GM19328 (cell line): ENCODE measurements around the gene RLN3.

Experiments used
- ATAC-seq: cut with Tn5 transposase; IDR thresholded peaks from one replicate; pipeline ENCODE4 v1.9.1; 2021; ENCODE audit warnings: mild to moderate bottlenecking, moderate library complexity; ENCODE audit not compliant: unreplicated experiment

RLN3 gene

DNA sequence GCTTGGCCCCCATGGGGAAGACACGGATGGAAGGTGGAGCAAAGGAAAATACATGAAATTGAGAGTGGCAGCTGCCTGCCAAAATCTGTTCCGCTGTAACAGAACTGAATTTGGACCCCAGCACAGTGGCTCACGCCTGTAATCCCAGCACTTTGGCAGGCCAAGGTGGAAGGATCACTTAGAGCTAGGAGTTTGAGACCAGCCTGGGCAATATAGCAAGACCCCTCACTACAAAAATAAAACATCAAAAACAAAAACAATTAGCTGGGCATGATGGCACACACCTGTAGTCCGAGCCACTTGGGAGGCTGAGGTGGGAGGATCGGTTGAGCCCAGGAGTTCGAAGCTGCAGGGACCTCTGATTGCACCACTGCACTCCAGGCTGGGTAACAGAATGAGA lies 24.5 kb downstream of the RLN3 start:
- no peak for ATAC-seq

DNA sequence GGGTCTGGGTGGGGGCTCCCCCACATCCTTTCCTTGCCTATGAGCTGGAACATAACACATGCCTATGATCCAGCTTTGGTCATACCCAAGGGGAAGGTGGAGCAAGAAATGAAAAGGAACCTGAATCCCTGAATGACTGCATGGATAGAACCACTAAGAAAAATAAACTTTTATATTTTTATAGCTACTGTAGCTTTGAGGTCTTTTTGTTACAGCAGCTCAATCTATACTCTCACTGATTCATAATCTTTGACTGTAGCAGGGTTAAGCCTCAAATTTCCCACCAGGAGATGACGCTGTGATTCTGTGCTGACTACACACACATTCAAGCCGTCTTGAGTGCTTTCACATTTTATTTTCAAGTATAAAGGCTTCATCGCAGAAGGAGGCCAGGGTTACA lies 25.1 kb downstream of the RLN3 start:
- ATAC-seq, result no peak

DNA sequence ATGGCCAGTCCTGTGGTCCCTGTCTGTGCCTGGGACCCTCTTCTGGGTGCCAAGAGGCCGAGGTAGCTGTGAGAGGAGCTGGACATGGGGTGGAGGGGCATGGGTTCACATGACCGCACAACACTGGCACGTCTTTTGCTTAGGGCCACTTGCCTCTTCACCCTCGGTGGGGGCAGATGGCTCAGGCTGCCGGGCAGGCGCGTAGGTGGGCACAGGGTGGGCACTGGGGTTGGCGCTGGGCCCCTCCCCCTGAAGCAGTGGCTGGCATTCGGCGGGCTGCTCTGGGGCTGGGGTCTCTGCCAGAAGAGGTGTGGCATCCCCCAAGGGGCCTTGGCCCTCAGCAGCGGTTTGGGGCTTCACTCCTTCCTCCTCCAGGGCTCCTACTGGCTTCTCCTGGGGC lies 25.6 kb downstream of the RLN3 start:
- ATAC-seq, result no peak

DNA sequence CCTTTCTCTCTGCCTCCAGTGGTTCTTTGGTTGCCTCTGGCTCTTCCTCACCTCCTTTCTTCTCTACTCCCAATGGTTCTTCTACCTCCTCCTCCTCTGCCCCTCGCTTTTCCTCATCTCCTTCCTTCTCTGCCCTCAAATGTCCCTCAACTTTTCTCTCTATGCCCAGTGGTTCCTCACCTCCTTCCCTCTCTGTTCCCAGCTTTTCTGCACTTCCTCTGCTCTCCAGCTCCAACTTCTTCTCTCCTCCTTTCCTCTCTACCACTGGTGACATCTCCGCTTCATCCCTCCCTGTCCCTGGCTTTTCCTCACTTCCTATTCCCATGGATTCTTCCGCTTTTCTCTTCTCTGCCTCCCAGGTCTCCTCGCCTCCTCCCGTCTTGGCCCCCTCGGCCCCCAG lies 26.2 kb downstream of the RLN3 start:
- no peak for ATAC-seq

DNA sequence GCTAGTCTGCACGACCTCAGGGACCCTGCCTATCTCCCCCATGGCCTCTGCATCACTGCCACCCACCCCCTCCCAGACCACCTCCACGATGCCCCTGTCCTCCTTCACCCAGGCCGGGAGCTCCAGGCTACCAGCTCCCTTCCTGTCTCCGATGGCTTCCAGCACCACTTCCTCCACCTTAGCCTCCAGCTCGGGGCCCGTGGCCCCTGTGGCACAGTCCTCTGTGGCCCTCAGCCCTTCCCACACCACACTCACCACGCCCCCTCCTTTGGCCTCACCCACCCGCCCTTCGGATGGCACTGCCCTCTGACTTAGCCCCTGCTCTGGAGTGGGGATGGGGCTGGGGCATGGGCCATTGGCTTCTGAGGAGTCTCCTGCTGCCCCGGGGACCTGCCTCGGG lies 26.8 kb downstream of the RLN3 start:
- no peak for ATAC-seq

DNA sequence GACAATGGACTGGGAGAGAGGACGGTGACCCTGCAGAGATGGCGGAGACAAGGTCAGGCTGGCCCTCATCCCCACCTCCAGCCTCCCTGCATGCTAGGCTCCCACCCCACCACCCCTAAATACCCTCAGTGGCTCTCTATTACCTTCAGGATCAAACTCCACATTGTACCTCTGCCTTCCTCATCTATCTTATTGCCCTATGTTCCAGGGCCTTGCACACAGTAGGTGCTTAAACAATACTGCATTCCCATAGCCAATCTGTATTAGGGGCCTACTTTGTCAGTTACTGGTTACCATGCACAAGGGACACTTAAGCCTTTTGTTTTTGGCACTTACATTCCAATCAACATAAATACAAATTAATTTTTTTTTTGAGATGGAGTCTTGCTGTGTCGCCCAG lies 27.4 kb downstream of the RLN3 start:
- ATAC-seq, result no peak

DNA sequence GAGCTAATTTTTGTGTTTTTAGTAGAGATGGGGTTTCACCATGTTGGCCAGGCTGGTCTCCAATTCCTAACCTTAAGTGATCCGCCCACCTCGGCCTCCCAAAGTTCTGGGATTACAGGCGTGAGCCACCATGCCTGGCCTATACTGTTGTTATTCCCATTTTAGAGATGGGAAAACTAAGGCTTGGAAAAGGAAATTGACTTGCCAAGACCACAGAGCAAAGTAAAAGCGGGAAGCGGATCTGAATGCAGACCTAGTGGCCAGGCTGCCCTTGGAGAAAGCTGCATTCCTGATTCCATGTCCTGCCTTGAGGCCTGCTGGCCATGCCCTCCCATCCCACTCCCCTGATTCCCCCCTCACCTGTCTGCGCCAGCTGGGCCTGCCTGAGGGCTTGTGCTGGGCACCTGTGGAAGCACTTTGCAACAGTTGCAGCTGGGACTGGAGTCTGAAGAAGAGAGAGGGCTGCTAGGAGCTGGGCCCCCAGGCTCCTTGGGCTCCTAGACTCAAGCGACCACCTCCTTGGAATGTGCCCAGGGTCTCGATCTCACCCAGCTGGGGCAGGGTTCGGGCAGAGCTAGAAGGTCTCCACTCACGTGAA lies 28.2 kb downstream of the RLN3 start:
- ATAC-seq, result no peak

DNA sequence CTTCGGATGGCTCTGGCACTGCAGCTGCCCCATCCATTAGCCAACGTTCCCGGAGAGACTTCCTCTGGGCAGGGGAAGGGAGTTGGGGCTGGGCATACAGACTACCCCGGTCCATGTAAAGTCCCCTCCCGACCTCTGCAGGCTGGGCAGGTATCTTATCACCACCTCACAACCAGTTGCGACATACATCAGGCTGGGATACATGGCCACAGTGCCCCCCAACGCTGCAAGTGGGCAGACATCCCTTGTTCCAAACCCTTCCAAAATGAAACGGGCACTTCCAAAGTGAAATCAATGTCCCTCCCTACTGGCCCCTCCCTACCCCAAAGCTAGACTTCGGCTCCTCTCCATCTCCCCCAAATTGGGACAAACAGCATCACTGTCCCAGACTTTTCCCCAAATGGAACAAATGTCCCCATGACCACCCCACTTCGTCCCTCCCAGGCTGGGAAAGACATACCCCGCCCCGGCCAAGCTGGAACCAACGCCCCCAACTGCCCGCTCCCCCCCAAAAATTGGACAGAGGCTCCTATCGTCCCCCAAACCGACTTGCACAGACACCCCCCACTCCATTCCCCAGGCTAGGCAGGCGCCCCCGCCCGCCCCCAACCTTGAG lies 28.9 kb downstream of the RLN3 start:
- ATAC-seq, result no peak

DNA sequence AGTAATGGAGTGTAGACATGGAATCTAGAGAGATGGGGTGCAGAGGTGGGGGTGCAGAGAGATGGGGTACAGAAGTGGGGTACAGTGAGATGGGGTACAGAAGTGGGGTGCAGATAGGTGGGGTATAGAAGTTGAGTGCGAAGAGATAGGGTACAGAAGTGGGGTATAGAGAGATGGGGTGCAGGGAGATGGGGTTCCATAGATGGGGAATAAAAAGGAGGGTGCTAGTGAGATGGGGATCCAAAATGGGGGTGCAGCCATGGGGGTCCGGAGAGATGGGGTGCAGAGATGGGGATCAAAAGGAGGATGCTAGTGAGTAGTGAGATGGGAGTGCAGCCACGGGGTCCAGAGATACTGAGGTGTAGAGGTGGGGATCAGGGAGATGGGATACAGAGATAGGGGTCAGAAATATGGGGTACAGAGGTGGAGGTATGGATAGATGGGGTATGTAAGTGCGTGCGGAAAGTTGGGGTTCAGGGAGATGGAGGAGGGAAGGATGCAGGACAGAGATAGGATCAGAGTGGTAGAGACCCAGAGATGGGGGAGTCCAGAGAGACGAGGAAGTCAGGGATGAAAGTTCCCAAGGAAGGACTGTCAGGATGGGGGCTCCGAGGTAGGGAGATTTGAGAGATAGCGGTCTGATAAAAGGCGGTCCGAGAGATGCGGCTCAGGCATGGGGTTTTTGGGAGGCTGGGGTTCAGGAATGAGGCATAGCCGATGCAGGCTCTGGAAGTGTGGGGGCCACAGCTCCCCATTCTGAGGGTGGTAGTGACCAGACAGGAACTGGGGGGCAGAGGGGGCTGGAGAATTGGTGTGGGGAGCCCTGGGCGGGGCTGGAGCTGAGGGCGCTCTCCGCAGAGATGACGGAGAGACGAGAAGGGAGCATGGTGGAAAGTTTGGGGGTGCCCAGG lies 30.5 kb downstream of the RLN3 start:
- ATAC-seq, result no peak

DNA sequence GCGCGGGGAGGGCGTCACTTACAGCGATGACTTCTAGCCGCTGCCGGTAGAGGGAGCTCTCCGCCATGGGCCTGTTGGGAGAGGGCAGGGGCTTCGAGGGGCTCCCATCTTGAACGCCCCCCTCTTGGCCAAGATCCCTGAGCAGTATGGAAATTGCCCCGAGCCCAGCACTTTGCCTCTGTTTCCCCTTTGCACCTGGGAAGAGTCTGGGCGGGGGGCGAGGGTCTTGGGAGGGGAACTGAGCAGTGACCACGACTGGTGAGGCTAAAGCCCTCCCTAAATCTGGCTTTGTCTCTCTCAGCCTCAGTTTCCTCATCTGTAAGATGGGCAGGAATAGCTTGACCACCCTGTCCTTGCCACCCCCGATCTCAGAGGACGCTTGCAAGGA lies 31.1 kb downstream of the RLN3 start:
- ATAC-seq, result no peak

DNA sequence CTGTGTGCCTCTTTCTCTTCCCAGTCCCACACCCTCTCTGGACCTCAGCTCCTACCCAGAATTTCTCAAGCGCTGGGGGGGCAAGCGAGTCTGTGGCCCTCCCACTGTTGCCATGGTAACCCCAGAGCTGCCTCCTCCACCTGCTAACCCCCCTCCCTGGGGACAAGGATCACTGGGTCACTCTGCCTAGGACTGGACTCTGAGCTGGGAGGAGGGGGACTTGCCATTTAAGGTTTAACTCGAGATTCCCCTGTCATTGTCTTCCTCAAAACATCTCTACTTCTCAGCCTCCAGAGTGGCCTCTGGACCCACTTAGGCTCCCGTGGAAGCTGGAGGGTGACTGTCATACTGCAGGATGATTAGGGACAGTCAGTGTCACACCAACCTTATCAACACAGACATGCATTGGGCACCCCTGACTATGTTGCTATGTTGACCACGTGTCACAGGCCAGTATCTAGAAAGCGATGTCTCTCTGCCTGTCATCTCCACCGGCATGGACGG lies 31.8 kb downstream of the RLN3 start:
- ATAC-seq, result no peak

DNA sequence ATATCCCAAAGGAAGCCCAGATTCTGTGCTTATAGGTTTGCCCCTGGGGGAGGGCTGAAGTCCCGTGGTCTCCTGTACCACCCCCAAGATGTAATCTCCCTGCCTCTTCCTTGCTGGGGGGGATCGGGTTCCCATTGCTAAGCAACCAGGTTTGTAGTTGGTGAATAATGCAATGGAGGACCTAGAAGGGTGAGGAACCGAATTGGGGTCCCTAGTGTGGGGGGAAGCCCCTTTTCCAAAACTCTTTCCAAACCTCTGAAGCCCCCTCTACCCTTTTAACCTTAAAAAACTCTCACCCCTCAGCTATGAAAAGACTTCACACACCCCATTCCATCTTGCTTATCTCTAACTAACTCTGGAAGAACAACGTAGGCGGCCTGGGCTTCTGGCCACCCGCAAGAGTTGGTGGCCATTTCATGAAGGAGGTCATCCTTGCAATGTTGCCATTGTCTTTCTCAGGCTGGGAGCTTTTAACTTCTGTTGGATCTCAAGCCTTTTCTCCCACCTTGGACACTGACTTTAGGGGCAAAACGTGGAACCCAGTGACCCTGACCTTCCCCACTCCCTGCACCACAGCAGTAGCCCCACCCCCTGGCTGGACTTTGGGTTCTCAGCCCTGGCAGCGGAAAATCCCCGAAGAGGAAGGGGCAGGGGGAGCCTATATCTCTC lies 33.3 kb downstream of the RLN3 start:
- no peak for ATAC-seq

DNA sequence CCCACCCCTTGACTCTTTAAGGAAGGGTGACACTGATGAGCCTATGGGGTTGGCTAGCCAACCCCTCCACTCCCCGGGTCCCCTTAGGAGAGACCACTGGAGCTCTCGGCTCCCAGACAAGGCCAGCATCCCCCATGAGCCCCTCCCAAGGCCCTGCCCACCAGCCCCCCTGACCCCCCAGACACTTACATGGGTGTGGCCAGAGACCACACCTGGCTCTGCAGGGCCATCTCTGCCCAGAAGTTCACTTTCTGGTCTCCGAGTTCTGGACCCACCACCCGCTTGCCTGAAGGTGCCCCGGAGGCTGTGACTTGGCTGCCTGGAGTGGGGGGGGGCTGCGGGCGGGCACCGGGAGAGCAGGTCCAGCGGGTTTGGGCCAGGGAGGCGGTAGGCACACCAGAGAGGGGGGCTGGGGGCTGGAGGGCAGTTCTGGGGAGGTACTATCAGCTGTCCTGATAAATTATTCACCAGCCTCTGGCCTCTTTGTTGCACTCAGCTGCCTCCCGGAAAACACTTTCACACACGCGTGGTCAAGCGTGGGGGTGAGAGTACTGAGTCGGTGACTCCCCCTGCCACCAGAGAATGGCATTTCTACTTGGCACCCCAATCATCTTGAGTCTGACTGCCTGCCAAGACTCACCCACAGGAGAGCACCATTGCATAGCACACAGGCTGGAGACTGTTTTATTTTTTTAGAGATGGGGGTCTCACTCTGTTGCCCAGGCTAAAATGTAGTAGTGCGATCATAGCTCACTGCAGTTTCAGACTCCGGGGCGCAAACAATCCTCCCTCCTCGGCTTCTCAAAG lies 34.0 kb downstream of the RLN3 start, which contains the start of gene PALM3:
Gene PALM3, minus strand, starts transcription at position 326 of the 807 bp plus-strand sequence. Its CDS starts 96 bp downstream, at position 230.
- ATAC-seq, result no peak

DNA sequence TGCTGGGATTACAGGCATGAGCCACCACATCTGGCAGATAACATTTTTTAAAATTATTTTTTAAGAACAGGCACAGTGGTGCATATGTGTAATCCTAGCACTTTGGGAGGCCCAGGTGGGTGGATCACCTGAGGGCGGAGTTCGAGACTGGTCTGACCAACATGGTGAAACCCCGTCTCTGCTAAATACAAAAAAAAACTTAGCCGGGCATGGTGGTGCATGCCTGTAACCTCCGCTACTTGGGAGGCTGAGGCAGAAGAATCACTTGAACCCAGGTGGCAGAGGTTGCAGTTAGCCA lies 34.6 kb downstream of the RLN3 start:
- ATAC-seq, result no peak

DNA sequence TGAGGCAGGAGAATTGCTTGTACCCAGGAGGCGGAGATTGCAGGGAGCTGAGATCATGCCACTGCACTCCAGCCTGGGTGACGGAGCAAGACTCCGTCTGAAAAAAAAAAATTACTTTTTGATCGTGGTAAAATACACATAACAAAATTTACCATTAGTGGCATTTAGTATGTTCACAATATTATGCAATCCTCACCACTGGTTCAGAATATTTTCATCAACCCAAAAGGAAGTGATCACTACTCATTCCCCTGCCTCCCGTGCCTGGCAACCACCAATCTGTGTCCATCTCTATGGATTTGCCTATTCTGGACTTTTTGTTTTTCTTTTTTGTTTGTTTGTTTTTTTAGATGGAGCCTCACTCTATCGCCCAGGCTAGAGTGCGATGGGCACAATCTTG lies 35.2 kb downstream of the RLN3 start:
- ATAC-seq, result no peak

DNA sequence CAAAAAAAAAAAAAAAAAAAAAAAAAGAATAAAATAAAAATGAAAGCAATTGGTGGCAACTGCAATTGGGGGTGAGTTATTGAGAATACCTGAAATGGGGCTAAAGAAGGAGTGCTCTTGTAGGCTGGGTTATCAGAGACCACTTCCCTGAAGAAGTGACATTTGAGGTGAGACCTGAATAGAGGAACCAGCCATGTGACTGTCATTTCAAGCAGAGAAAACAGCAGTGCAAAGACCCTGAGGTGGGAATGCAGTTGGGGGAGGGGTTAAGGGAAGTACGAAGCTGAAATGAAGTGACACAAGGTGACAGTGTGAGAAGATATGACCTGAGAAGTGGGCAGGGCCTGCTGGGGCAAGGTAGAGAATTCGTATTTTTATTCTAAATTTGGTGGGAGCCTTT lies 38.2 kb downstream of the RLN3 start:
- no peak for ATAC-seq

DNA sequence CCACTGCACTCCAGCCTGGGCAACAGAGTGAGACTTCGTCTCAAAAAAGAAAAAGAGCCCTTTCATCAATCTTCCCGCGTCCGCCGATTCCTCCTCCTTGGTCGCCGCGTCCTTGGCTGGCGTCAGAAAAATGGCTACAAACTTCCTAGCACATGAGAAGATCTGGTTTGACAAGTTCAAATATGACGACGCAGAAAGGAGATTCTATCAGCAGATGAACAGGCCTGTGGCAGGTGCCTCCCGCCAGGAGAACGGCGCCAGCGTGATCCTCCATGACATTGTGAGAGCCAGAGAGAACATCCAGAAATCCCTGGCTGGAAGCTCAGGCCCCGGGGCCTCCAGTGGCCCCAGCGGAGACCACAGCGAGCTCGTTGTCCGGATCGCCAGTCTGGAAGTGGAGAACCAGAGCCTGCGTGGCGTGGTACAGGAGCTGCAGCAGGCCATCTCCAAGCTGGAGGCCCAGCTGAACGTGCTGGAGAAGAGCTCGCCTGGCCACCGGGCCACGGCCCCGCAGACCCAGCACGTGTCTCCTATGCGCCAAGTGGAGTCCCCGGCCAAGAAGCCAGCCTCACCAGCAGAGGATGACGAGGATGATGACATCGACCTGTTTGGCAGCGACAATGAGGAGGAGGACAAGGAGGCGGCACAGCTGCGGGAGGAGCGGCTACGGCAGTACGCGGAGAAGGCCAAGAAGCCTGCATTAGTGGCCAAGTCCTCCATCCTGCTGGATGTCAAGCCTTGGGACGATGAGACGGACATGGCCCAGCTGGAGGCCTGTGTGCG lies 42.5 kb downstream of the RLN3 start:
- ATAC-seq, result no peak

DNA sequence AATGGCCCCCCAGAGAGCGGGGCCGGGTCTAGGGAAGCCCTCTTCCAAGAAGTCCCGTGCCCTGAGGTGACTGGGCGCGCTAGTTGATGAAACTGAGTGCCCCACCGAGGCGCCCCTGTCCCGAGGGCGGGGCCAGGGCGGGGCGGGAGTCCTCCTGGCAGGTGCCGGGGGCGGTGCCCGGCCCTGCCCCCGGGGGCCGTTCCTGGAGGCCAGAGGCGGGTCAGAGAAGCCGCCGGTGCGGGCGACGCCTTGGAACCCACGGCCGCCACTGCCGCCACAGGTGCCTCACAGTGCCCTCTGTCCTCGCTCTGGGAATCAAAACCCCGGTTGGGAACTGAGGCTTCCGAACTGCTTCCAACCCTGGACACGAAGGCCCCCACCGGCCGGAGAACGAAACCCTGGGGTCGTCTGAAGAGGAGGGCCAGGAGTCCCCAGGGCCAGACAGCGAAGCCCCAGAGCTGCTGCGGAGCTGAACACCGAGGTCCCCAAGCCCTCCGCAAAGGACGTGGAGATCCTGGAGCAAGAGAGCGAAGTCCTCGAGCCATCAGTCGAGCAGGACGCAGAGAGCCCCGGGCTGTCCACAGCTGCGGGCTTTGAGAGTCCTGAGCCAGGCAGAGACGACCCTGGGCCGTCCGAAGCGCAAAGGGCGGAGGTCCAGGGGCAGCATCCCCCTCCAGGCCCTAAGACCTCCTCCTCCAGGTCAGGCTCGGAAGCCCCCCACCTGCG lies 44.8 kb downstream of the RLN3 start, which contains the start of gene MISP3:
Gene MISP3, plus strand, starts transcription at position 252 of the 726 bp plus-strand sequence. CDS start 524 bp downstream, outside the sequence.
- no peak for ATAC-seq
